ENCODE results near the gene PER1. TPM values are rescaled to one million over a fixed set of nuclear protein-coding genes. Genes with fewer than 3 reads are reported as not detected.

PER1 gene
- total and polyA plus RNA-seq, 2 of the 8 experiments (the other 6 are each of a cell fraction or from before 2014, with no cell fraction given): 9.6 to 38.0 TPM

DNA sequence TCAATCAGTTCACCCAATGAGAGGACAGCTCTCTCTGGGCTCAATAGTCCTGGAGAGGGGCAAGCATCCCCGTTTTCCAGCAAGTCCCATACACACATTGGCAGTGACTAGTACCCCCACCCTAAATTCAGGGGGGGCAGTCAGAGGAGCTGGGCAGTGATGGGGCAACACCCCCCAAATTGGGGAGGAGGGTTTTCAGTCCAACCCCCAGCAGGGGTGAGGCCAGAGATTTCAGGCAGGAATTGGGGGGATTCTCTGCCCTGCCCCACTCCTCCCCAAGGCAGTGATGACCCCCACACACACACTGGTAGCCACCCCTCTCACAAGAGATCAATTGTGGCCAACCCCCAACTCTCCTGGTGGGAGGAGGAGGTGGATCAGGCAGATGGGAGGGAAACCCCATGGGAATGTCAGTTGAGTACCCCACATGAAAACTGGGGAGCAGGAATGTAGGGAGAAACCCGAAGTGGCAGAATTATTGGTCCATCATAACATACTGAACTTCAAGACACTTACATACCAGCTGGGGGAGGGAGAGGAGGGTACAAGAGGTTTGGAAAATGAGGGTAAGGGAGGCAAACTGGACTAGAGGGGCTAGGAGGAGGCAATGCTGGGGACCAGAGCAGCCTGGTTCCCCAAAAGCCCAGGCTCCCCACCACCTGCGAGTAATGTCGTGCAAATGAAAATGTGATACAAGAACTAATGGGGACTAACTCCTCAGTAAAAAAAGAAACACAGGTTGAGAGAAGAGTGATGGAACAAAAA lies 7.4 kb upstream of the PER1 start:
- Histone ChIP-seq H3K36me3 (ENCODE audit: control insufficient read depth in 2 of 4, insufficient read depth in 4 of 4, low read length in 3 of 4) (peaks cover 0 to 10% (median 5%) of the 10 kb centered on the region in 4 experiments; a peak in 6 of 8 replicates), H3K4me2 (ENCODE audit: insufficient read depth in 1 of 2, low read depth in 2 of 2, low read length in 2 of 2) (no peak overlapping the region), H3K23me2 (ENCODE audit: low read depth, low read length) (peaks cover 24% of the 10 kb centered on the region), H4K5ac (ENCODE audit: insufficient read length, low read depth, low read length) (no peak overlapping the region), H3K23ac (ENCODE audit: insufficient read length) (no peak overlapping the region), H2BK12ac (ENCODE audit: low read depth, low read length) (no peak overlapping the region; the same call in 1 of the 2 replicates), H2AK5ac (ENCODE audit: low read depth, low read length) (no peak overlapping the region), H3K56ac (replicated peaks; ENCODE audit: insufficient read length, low read depth, low read length) (no peak overlapping the region), H3K9ac (replicated peaks in 1 of 4; ENCODE audit: extremely low read depth in 1 of 4, low read depth in 3 of 4, low read length in 3 of 4) (no peak overlapping the region), H2BK15ac (ENCODE audit: low read length) (0 out of 2 replicates have a peak overlapping the region, but pooled peaks have one; percentile 16), H3K27ac (ENCODE audit: low read depth, low read length) (no peak overlapping the region), H3K79me1 (ENCODE audit: low read depth, low read length) (peaks cover 8% of the 10 kb centered on the region), H3K4me3 (ENCODE audit: extremely low read depth in 1 of 4, insufficient read depth in 2 of 4, low read depth in 3 of 4, low read length in 4 of 4) (no peak overlapping the region), H3K79me2 (ENCODE audit: control insufficient read depth in 1 of 2, insufficient read depth in 2 of 2, low read length in 2 of 2) (peaks cover 0 to 15% of the 10 kb centered on the region in 2 experiments; a peak in 2 of 4 replicates), H3K27me3 (replicated peaks in 1 of 4; ENCODE audit: control insufficient read depth in 3 of 4, extremely low read depth in 1 of 4, insufficient read depth in 3 of 4, low read length in 3 of 4) (no peaks in the 10 kb centered on the region), H3K4ac (replicated peaks; ENCODE audit: insufficient read length, low read depth, low read length) (no peak overlapping the region), H3K18ac (ENCODE audit: extremely low read depth, low read length) (no peak overlapping the region), H2BK120ac (replicated peaks; ENCODE audit: low read depth, low read length) (no peak overlapping the region), H2AFZ (ENCODE audit: low read length) (no peak overlapping the region), H3K9me3 (ENCODE audit: insufficient read depth in 2 of 2, low read depth in 1 of 2, low read length in 1 of 2) (no peaks in the 10 kb centered on the region), H3K14ac (ENCODE audit: insufficient read length) (no peak overlapping the region), H4K91ac (replicated peaks; ENCODE audit: insufficient read length, low read length) (no peak overlapping the region), H4K8ac (ENCODE audit: extremely low read depth, insufficient read depth, low read length) (no peak overlapping the region), H3K4me1 (replicated peaks in 1 of 4; ENCODE audit: control insufficient read depth in 3 of 4, insufficient read depth in 4 of 4, low read length in 3 of 4) (peaks cover 11 to 37% (median 24%) of the 10 kb centered on the region in 4 experiments), H2BK20ac (ENCODE audit: low read length) (no peak overlapping the region), H4K20me1 (replicated peaks in 1 of 2; ENCODE audit: control insufficient read depth in 1 of 2, insufficient read depth in 2 of 2, low read length in 2 of 2) (peaks cover 8 to 9% of the 10 kb centered on the region in 2 experiments), H2BK5ac (ENCODE audit: low read depth, low read length) (no peak overlapping the region)
- CTCF ChIA-PET (ENCODE audit: partially characterized antibody): interaction anchor here (1.0 to 10.3 kb wide), 11 partner anchors 10 to 284 kb away, joined by 3 to 133 read pairs (median 8); partner anchors contain the start of gene ALOXE3
- 82% methylated on average over 4 of the region's 4 CpGs; no CpG with 5 or more reads in 1 of the 2 experiments for WGBS, 2 experiments (ENCODE audit: extremely low coverage in 1 of 2, insufficient coverage in 1 of 2, insufficient read length in 1 of 2, insufficient replicate concordance in 2 of 2, low coverage in 1 of 2, low lambda C conversion rate in 2 of 2, missing lambda C conversion rate in 1 of 2)
- no peak for FAIRE-seq
- POLR2A ChIA-PET (ENCODE audit: partially characterized antibody): interaction anchor here (0.9 to 15.7 kb wide), 7 partner anchors 9 to 65 kb away, joined by 3 to 289 read pairs (median 3); partner anchors contain the start of gene TMEM107
- no peak for DNase-seq (ENCODE audit: low read depth in 1 of 2, low spot score in 2 of 2)
- no peak for TF ChIP-seq CBX5 (IDR thresholded peaks at IDR 0.05; ENCODE audit: low read depth, low read length)
- no peak for TF ChIP-seq SAP30 (IDR thresholded peaks at IDR 0.05; ENCODE audit: insufficient read depth, insufficient replicate concordance, low read length)
- TF ChIP-seq EGR1 (IDR thresholded peaks at IDR 0.05; ENCODE audit: borderline replicate concordance, low read depth, low read length): no peak
- TF ChIP-seq RFX5 (IDR thresholded peaks at IDR 0.05; ENCODE audit: borderline replicate concordance, low read depth, low read length): no peak
- no peak for TF ChIP-seq KDM4A (IDR thresholded peaks at IDR 0.05; ENCODE audit: low read depth, low read length, severe bottlenecking)
- TF ChIP-seq, protein P1, sequence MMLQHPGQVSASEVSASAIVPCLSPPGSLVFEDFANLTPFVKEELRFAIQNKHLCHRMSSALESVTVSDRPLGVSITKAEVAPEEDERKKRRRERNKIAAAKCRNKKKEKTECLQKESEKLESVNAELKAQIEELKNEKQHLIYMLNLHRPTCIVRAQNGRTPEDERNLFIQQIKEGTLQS (IDR thresholded peaks at IDR 0.05; ENCODE audit: insufficient read depth, low read depth, low read length): no peak
- TF ChIP-seq SIN3A (conservative IDR thresholded peaks at IDR 0.05 in 1 of 2, IDR thresholded peaks at IDR 0.05 in 1 of 2; ENCODE audit: low read depth in 1 of 2, low read length in 2 of 2): no peak
- TF ChIP-seq CTBP2 (IDR thresholded peaks at IDR 0.05; ENCODE audit: borderline replicate concordance, insufficient read depth, insufficient read length, low read length): no peak
- no peak for TF ChIP-seq JUND (IDR thresholded peaks at IDR 0.05; ENCODE audit: low read length)
- no peak for TF ChIP-seq RXRA (IDR thresholded peaks at IDR 0.05; ENCODE audit: insufficient read depth, low read depth, low read length)
- TF ChIP-seq SP1 (IDR thresholded peaks at IDR 0.05; ENCODE audit: low read depth, low read length): no peak

Data from H1 (cell line).